GM23338 (cell line): ENCODE data around the gene LRCH3.

Experiments
- CREB1 ChIP-seq: fragments of 250-450 bp; sonication (Bioruptor Pico); IDR thresholded peaks from 2 replicates; pipeline ENCODE4 v1.5.0; 2020; ENCODE audit warnings: low read depth, mild to moderate bottlenecking, moderate library complexity
- ETS1 ChIP-seq: IDR thresholded peaks from 2 replicates; pipeline ENCODE4 v1.6.1; 2016; ENCODE audit warnings: antibody characterized with exemption
- EZH2 ChIP-seq: fragments of 200-600 bp; sonication (generic); IDR thresholded peaks from one replicate; pipeline ENCODE4 v1.8.0; 2017; ENCODE audit warnings: antibody characterized with exemption, mild to moderate bottlenecking, low read depth; ENCODE audit not compliant: unreplicated experiment
- EZH2phosphoT487 ChIP-seq: fragments of 200-600 bp; sonication (generic); IDR thresholded peaks from one replicate; pipeline ENCODE4 v1.8.1; 2018; ENCODE audit warnings: antibody characterized with exemption; ENCODE audit not compliant: unreplicated experiment
- JUNB ChIP-seq: IDR thresholded peaks from one replicate; pipeline ENCODE4 v1.6.1; 2016; ENCODE audit warnings: antibody characterized with exemption; ENCODE audit not compliant: unreplicated experiment
- NANOG ChIP-seq: IDR thresholded peaks from 2 replicates; pipeline ENCODE4 v1.6.1; 2016; ENCODE audit warnings: antibody characterized with exemption, borderline replicate concordance
- POLR2AphosphoS5 ChIP-seq: IDR thresholded peaks from 2 replicates; pipeline ENCODE4 v1.6.1; 2016; ENCODE audit warnings: antibody characterized with exemption, low read depth
- REST ChIP-seq: IDR thresholded peaks from one replicate; pipeline ENCODE4 v1.6.1; 2018; ENCODE audit warnings: antibody characterized with exemption; ENCODE audit not compliant: unreplicated experiment
- STAT1 ChIP-seq: IDR thresholded peaks from one replicate; pipeline ENCODE4 v1.6.1; 2016; ENCODE audit warnings: antibody characterized with exemption; ENCODE audit not compliant: unreplicated experiment
- ZNF331 ChIP-seq: fragments of 250-450 bp; sonication (Bioruptor Pico); IDR thresholded peaks from 2 replicates; pipeline ENCODE4 v1.5.0; 2020; ENCODE audit warnings: low read depth, mild to moderate bottlenecking, moderate library complexity
- TF ChIP-seq, protein P1 (sequence below), 2 experiments: fragments of 200-600 bp in 1 of 2; sonication (generic) in 1 of 2; conservative IDR thresholded peaks; 2 replicates each; pipeline versions ENCODE4 v1.5.1 to v1.6.1; 2016 to 2017; ENCODE audit warnings: antibody characterized with exemption in 2 of 2, low read depth in 2 of 2, mild to moderate bottlenecking in 2 of 2, moderate library complexity in 1 of 2
- TF ChIP-seq, protein P2 (sequence below): fragments of 250-450 bp; sonication (Bioruptor Pico); IDR thresholded peaks from 2 replicates; pipeline ENCODE4 v1.5.0; 2020; ENCODE audit warnings: mild to moderate bottlenecking, moderate library complexity

DNA sequence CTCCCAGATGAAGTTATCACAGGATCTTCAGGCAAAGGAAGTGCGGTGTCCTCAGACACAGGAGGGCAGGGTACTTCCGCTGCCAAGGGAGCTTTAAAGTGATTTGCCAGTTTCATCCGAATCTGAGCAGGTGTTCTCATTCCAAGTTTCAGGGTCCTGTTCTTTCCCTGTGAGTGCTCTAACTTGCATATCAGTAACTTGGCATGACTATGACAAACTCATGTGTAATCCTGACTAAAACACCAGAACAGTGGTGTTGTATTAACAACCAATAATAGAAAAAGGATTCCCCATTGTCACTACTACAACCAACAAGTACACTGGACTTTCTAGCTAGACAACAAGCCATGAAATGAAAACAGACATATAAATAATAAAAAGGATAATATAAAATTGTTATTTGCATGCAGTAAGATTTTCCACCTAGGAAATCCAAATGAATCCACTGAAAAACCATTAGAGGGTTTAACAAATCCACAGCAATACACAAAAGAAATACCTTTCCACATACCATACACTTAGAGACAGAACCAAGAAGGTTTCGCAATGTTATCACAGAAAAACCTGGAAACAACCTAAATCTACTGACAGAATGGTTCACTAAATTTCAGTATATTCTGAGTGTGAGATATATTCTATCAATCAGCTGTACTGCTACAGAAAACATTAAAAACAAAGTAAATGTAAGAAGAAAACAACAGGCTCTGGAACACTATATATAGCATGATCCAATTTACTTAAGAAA, 118.1 kb downstream of the LRCH3 start:
- TF ChIP-seq EZH2phosphoT487 (no peak), EZH2 (no peak), JUNB (no peak), POLR2AphosphoS5 (no peak), CREB1 (CRISPR knock-in tag) (no peak), REST (no peak), STAT1 (no peak), ETS1 (no peak), NANOG (no peak), ZNF331 (CRISPR knock-in tag) (no peak)
- TF ChIP-seq, protein P1, sequence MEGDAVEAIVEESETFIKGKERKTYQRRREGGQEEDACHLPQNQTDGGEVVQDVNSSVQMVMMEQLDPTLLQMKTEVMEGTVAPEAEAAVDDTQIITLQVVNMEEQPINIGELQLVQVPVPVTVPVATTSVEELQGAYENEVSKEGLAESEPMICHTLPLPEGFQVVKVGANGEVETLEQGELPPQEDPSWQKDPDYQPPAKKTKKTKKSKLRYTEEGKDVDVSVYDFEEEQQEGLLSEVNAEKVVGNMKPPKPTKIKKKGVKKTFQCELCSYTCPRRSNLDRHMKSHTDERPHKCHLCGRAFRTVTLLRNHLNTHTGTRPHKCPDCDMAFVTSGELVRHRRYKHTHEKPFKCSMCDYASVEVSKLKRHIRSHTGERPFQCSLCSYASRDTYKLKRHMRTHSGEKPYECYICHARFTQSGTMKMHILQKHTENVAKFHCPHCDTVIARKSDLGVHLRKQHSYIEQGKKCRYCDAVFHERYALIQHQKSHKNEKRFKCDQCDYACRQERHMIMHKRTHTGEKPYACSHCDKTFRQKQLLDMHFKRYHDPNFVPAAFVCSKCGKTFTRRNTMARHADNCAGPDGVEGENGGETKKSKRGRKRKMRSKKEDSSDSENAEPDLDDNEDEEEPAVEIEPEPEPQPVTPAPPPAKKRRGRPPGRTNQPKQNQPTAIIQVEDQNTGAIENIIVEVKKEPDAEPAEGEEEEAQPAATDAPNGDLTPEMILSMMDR (conservative IDR thresholded peaks at IDR 0.05; ENCODE audit: low read depth in 2 of 2), result no peak
- TF ChIP-seq, protein P2, sequence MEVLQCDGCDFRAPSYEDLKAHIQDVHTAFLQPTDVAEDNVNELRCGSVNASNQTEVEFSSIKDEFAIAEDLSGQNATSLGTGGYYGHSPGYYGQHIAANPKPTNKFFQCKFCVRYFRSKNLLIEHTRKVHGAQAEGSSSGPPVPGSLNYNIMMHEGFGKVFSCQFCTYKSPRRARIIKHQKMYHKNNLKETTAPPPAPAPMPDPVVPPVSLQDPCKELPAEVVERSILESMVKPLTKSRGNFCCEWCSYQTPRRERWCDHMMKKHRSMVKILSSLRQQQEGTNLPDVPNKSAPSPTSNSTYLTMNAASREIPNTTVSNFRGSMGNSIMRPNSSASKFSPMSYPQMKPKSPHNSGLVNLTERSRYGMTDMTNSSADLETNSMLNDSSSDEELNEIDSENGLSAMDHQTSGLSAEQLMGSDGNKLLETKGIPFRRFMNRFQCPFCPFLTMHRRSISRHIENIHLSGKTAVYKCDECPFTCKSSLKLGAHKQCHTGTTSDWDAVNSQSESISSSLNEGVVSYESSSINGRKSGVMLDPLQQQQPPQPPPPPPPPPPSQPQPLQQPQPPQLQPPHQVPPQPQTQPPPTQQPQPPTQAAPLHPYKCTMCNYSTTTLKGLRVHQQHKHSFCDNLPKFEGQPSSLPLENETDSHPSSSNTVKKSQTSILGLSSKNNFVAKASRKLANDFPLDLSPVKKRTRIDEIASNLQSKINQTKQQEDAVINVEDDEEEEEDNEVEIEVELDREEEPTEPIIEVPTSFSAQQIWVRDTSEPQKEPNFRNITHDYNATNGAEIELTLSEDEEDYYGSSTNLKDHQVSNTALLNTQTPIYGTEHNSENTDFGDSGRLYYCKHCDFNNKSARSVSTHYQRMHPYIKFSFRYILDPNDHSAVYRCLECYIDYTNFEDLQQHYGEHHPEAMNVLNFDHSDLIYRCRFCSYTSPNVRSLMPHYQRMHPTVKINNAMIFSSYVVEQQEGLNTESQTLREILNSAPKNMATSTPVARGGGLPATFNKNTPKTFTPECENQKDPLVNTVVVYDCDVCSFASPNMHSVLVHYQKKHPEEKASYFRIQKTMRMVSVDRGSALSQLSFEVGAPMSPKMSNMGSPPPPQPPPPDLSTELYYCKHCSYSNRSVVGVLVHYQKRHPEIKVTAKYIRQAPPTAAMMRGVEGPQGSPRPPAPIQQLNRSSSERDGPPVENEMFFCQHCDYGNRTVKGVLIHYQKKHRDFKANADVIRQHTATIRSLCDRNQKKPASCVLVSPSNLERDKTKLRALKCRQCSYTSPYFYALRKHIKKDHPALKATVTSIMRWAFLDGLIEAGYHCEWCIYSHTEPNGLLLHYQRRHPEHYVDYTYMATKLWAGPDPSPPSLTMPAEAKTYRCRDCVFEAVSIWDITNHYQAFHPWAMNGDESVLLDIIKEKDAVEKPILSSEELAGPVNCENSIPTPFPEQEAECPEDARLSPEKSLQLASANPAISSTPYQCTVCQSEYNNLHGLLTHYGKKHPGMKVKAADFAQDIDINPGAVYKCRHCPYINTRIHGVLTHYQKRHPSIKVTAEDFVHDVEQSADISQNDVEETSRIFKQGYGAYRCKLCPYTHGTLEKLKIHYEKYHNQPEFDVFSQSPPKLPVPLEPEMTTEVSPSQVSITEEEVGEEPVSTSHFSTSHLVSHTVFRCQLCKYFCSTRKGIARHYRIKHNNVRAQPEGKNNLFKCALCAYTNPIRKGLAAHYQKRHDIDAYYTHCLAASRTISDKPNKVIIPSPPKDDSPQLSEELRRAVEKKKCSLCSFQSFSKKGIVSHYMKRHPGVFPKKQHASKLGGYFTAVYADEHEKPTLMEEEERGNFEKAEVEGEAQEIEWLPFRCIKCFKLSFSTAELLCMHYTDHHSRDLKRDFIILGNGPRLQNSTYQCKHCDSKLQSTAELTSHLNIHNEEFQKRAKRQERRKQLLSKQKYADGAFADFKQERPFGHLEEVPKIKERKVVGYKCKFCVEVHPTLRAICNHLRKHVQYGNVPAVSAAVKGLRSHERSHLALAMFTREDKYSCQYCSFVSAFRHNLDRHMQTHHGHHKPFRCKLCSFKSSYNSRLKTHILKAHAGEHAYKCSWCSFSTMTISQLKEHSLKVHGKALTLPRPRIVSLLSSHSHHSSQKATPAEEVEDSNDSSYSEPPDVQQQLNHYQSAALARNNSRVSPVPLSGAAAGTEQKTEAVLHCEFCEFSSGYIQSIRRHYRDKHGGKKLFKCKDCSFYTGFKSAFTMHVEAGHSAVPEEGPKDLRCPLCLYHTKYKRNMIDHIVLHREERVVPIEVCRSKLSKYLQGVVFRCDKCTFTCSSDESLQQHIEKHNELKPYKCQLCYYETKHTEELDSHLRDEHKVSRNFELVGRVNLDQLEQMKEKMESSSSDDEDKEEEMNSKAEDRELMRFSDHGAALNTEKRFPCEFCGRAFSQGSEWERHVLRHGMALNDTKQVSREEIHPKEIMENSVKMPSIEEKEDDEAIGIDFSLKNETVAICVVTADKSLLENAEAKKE (CRISPR knock-in tag), result no peak
